HT-29 (cell line): ENCODE results near the gene KIF14. TPM values are rescaled to one million over a fixed set of nuclear protein-coding genes. Genes with fewer than 3 reads are reported as not detected.

Experiments used
- total RNA-seq: library from RNA; depleted of rRNA; stranded (reverse); fragments of >200 nt; shearing (Covaris generic); gene quantifications from 2 replicates; pipeline ENCODE4 v1.2.3, GENCODE V29; 2014; rRNA removed

The KIF14 gene
- total RNA-seq, 1 experiment from 2014 or later = 5.6 TPM

Other genes with a start within 250 kb of the KIF14 start
- gene ZNF281, start 210.7 kb downstream of the KIF14 start, total RNA-seq = 5.9 and 6.8 TPM in 2 replicates
- gene DDX59, start 49.2 kb upstream of the KIF14 start, total RNA-seq = 7.1 and 8.3 TPM in 2 replicates
- gene CAMSAP2, start 118.1 kb upstream of the KIF14 start, total RNA-seq = 7.2 and 7.3 TPM in 2 replicates